Mononuclear cell (primary cell): ENCODE measurements around the gene FEM1B. TPM values are rescaled to one million over a fixed set of nuclear protein-coding genes. Genes with fewer than 3 reads are reported as not detected.

ENCODE experiments used
- H3K27me3 ChIP-seq: 2 replicates; pipeline ENCODE4 v1.6.0; 2011; ENCODE audit warnings: low read length, control low read depth; ENCODE audit not compliant: insufficient read depth
- H3K4me1 ChIP-seq: 2 replicates; pipeline ENCODE4 v1.5.1; 2011; ENCODE audit warnings: mild to moderate bottlenecking, low read length, control low read depth; ENCODE audit not compliant: insufficient read depth
- H3K4me3 ChIP-seq: 2 replicates; pipeline ENCODE4 v1.5.1; 2011; ENCODE audit warnings: mild to moderate bottlenecking, low read length, moderate library complexity
- H3K9me3 ChIP-seq: 2 replicates; pipeline ENCODE4 v1.5.1; 2011; ENCODE audit warnings: low read depth, mild to moderate bottlenecking, control low read depth, low read length
- total RNA-seq: library from RNA; depleted of rRNA; stranded (reverse); fragments of >200 nt; gene quantifications from one replicate; pipeline ENCODE4 v1.2.3, GENCODE V29; 2012

FEM1B gene
- total RNA-seq, 1 donor, result 88.2 TPM

GRCh38 chr15:68289621-68290352 is 12.2 kb downstream of the FEM1B start:
- Histone ChIP-seq H3K27me3 (no peaks in the 10 kb centered on the region), H3K4me3 (no peak overlapping the region), H3K9me3 (no peaks in the 10 kb centered on the region), H3K4me1 (peaks cover 16% of the 10 kb centered on the region)

DNA sequence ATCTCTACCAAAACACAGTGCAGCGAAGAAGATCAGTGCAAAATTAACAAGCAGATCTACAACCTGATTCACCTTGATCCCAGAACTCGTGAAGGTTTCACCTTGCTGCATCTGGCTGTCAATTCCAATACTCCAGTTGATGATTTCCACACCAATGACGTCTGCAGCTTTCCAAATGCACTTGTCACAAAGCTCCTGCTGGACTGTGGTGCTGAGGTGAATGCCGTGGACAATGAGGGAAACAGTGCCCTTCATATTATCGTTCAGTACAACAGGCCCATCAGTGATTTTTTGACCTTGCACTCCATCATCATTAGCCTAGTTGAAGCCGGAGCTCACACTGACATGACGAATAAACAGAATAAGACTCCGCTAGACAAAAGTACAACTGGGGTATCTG is 13.2 kb downstream of the FEM1B start:
- no peaks in the 10 kb centered on the region for H3K27me3 ChIP-seq
- peaks cover 10% of the 10 kb centered on the region for H3K4me1 ChIP-seq
- no peak overlapping the region for H3K4me3 ChIP-seq
- no peaks in the 10 kb centered on the region for H3K9me3 ChIP-seq

DNA sequence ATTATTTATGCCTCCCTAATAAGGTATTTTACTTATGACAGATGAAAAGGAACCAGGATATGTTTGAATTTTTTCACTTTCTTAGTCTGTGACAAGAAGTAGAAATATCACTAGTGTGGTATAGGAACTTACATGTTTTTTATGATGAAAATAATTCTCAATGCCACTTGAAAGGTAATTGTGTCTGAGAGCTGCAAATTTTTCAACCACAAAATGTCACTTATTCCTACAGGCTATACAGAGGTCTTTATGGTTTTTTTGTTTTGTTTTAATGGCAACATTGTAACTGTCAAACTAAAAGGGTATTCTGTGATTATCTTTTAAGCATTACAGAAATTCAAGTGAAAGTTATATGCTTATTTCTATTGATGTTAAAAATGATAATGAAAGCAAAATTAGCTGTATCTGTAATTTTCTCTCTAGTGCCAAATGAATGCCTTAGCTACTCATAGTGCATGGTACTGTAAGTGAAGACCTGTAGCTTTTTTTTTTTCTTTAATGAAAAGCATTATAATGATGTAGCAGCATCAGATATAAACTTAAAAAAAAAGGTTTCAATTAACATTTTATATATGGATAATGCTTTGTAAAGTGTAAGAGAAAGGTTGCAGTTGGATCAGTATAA is 14.7 kb downstream of the FEM1B start:
- Histone ChIP-seq H3K4me3 (no peak overlapping the region), H3K9me3 (no peaks in the 10 kb centered on the region), H3K27me3 (no peaks in the 10 kb centered on the region), H3K4me1 (peaks cover 5% of the 10 kb centered on the region)

DNA sequence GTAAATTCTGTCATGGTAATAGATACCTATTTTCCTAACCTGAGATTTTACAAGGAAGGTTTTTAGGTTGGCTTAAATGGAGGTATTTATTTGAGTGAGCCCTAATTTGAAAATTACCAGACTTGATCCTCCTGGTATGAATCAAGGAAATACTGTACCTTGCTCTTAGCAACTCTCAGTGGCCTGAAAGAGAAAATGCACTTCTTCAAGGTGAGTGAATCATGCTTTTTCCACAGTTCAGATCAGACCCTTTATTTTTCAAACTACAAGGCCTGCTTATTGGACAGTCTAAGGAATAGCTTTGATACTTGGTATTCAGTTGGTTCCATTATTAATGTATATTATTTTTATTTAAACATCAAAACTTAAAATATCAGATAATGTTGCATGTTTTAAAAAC is 15.4 kb downstream of the FEM1B start:
- Histone ChIP-seq H3K4me1 (peaks cover under 1% of the 10 kb centered on the region), H3K27me3 (no peaks in the 10 kb centered on the region), H3K9me3 (no peaks in the 10 kb centered on the region), H3K4me3 (no peak overlapping the region)

DNA sequence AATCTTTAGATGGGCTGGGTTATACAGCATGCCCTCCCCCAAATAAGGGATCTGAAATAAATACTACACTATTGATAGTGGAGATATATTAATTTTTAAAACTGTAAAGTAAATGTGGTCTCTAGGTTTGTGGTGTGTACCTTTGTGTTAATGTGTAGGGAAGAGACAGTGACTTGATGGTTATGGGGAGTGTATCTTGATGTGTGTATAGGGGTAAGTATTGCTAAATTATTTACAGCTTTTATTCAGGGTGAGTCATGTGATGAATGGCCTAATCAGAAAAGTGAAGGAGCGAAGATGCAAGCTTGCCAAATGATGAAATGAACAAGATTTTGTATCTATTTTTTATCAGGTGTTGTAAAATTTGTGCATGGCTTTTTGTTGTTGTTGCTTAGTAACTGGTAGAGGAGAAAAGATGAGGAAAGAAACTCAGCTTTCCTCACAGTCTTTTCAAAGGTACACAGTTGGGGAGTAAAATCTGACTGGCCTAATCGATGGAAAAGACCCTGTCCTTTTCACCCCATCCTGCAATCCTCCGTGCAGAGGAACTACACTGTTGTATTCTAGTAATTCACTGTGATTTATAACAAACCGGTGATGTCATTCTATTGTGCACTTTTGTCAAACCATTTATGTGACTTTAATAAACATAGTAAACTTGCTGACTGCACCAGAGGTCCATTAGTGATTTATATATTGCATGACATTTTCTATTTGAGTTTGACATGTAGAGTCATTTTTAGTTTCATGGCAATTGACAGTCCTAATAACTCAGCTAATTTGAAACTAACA is 17.7 kb downstream of the FEM1B start:
- no peak overlapping the region for H3K4me3 ChIP-seq
- H3K4me1 ChIP-seq, result peaks cover 18% of the 10 kb centered on the region
- no peaks in the 10 kb centered on the region for H3K27me3 ChIP-seq
- no peaks in the 10 kb centered on the region for H3K9me3 ChIP-seq

DNA sequence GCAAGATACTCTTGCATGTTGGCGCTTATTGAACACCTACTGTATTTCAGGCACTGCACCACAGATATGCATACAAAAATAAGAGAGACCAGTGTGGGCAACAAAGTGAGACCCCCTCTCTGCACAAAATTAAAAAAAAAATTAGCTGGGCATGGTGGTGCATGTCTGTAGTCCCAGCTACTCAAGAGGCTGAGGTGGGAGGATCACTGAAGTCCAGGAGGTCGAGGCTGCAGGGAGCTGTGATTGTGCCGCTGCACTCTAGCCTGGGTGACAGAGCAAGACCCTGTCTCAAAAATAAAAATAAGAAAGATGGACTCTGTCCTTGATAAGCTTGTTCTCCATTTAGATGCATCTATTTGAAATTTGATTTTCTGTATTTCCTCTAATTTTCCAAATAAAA is 20.8 kb downstream of the FEM1B start:
- peaks cover 25% of the 10 kb centered on the region for H3K4me1 ChIP-seq
- no peaks in the 10 kb centered on the region for H3K9me3 ChIP-seq
- H3K4me3 ChIP-seq, result no peak overlapping the region
- no peaks in the 10 kb centered on the region for H3K27me3 ChIP-seq

DNA sequence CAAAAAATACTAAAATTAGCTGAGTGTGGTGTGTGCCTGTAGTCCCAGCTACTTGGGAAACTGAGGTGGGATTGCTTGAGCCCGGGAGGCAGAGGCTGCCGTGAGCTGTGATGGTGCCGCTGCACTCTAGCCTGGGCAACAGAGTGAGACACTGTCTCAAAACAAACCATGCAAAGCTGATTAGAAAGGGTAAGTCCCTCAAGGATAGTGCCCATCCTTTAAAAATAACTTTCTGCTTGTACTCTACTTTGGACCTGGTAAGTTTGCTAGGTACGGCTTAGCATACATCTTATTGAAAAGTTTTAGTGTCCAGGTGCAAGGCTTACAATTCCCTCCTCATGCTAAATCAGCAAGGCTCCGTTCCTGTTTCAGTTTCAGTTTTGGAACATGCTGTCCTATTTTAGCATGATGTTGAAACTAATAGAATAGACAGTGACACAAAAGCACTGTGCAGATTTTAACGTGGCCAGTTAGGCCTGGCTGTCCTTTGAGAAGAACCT is 21.4 kb downstream of the FEM1B start:
- peaks cover 25% of the 10 kb centered on the region for H3K4me1 ChIP-seq
- no peaks in the 10 kb centered on the region for H3K27me3 ChIP-seq
- peak overlapping the region; percentile 18 for H3K4me3 ChIP-seq
- H3K9me3 ChIP-seq, result no peaks in the 10 kb centered on the region

- peaks cover 25% of the 10 kb centered on the region for H3K4me1 ChIP-seq
- H3K27me3 ChIP-seq, result no peaks in the 10 kb centered on the region
- no peaks in the 10 kb centered on the region for H3K9me3 ChIP-seq
- H3K4me3 ChIP-seq, result no peak overlapping the region
These were observed 21.9 kb downstream of the FEM1B start for GRCh38 chr15:68299436-68299835.

- Histone ChIP-seq H3K4me3 (no peak overlapping the region), H3K9me3 (no peaks in the 10 kb centered on the region), H3K27me3 (no peaks in the 10 kb centered on the region), H3K4me1 (peaks cover 25% of the 10 kb centered on the region)
These were observed 22.8 kb downstream of the FEM1B start for GRCh38 chr15:68300115-68300940.

DNA sequence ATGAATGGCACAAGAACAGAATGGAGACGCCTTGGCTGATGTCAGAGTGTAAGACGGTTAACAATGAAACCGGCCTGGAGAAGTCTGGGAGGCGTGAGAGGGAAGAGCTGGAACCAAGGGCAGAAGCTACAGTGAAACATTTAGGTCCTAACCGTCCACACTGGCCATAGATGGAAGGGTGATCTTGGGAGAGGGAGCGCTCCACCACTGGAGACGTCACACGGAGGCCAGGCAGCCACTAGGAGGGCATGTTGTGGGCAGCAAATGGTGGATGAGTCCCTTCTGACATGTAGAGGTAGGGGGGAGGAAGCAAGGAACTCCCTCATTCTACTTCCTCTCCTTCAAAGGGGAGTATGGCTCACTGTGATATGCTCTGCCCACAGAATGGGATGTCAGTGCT is 23.8 kb downstream of the FEM1B start:
- H3K4me3 ChIP-seq, result no peak overlapping the region
- H3K4me1 ChIP-seq, result peaks cover 27% of the 10 kb centered on the region
- H3K27me3 ChIP-seq, result no peaks in the 10 kb centered on the region
- H3K9me3 ChIP-seq, result no peaks in the 10 kb centered on the region

DNA sequence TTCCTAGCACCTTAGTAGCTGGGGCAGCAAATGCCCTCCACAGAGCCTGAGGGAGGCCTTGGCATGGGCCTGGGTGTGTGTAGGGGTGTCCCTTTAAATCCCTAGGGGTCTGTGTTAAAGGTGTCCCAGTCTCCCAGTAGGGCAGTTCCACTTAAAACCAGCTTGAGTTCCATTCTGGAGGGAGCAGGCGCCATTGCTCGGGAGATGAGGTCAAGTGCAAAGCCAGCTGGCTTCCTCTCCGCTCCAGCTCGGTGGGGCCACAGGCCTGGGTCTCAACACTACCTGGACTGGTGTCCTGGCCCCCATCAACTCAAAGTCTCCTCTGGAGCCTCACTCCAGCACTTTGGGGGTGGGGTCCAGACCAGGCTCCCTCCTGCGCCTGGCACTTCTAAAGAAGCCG is 25.2 kb downstream of the FEM1B start:
- Histone ChIP-seq H3K4me1 (peaks cover 31% of the 10 kb centered on the region), H3K4me3 (no peak overlapping the region), H3K27me3 (no peaks in the 10 kb centered on the region), H3K9me3 (no peaks in the 10 kb centered on the region)

DNA sequence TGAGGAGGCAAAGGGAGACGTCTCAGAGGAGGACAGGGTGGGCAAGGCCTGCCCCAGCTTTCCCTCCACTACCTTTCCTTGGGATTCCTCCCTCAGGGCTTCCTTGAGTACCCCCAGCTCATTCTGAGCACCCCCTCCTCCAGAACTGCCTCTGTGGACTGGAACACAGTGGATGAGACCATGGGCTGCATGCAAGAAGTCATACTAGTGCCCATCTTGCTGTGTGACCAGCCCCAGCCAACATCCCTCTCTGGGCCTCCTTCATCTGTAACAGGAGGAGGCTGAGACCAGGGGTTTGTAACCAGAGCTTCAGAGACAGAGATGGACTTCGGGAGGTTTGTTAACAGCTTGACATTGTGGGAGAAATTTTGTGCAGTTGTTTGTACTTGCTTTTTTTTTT is 25.6 kb downstream of the FEM1B start:
- no peaks in the 10 kb centered on the region for H3K27me3 ChIP-seq
- no peak overlapping the region for H3K4me3 ChIP-seq
- no peaks in the 10 kb centered on the region for H3K9me3 ChIP-seq
- H3K4me1 ChIP-seq, result peaks cover 31% of the 10 kb centered on the region

GRCh38 chr15:68303560-68304436 is 26.3 kb downstream of the FEM1B start:
- no peaks in the 10 kb centered on the region for H3K27me3 ChIP-seq
- no peak overlapping the region for H3K4me3 ChIP-seq
- peaks cover 24% of the 10 kb centered on the region for H3K4me1 ChIP-seq
- no peaks in the 10 kb centered on the region for H3K9me3 ChIP-seq
